HG02759 (cell line): ENCODE data around the gene PRKCE.

Source experiments
- ATAC-seq: cut with Tn5 transposase; IDR thresholded peaks from one replicate; pipeline ENCODE4 v1.9.1; 2021; ENCODE audit warnings: mild to moderate bottlenecking, moderate library complexity; ENCODE audit not compliant: unreplicated experiment

Gene PRKCE

DNA sequence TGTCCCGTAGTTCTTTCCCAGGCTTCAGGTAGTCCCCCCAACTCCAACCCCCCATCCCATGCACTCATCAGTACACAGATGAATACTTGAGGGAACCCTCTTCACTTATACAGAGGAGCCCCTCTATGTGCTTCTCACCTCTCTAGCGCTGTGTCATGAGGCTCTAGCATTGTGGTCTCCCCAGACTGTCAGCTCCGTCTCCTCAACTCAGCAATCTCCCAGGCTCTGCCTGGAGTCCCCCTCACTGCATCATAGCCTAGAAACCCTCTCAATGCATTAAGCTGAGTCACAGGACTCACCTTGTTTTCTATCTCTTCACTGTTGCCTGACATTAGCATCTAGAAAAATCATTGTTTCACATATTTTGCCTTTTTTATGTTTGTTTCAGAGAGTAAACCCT, 20.2 kb upstream of the PRKCE start:
- no peak for ATAC-seq

DNA sequence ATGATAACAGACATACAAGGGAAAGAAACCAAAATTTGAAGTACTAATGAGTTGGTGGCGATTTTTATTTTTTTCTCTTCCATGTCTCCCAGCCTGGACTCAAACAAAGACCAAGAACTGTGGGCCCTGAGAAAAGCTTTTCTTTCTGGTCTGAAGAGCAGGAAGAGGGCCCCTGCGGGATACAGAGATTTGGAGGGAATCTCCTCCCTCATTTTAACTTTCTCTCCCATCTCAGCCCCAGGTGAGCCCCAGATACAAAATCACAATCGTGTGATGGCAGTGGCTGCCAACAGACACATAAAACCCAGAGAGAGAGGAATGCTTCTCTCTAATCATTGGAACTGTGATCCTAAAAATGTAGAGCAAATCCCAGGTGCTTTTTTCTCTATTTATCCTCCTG, 19.5 kb upstream of the PRKCE start:
- ATAC-seq = no peak

DNA sequence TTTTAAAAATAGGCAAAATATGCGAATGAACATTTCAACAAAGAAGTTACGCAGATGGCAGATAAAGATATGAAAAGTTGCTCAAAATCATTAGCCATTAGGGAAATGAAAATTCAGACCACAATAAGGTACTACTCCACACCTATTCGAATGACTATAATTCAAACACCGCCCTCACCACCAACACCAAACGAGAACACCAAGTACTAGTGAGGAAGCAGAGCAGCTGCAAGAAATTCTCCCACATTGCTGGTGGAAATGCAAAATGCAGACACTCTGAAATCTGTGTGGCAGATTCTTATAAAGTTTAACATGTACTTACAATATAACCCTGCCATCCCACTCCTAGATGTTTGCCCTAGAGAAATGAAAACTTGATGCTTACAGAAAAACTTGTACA, 17.3 kb upstream of the PRKCE start:
- ATAC-seq = no peak

DNA sequence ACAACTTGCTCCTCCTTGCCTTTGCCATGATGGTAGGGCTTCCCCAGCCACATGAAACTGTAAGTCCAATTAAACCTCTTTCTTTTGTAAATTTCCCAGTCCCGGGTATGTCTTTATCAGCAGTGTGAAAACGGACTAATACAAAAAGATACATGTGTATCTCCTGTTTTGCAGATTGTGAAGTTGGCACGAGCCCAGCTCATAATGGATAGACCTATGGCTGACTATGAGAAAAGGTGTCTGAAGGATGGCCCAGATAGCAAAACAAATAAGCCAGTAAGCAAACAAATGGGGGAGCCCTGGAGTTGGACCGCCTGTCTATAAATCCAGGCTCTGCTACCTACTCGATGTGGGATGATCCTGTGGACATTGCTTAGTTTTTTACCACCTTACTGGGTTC, 15.5 kb upstream of the PRKCE start:
- no peak for ATAC-seq

DNA sequence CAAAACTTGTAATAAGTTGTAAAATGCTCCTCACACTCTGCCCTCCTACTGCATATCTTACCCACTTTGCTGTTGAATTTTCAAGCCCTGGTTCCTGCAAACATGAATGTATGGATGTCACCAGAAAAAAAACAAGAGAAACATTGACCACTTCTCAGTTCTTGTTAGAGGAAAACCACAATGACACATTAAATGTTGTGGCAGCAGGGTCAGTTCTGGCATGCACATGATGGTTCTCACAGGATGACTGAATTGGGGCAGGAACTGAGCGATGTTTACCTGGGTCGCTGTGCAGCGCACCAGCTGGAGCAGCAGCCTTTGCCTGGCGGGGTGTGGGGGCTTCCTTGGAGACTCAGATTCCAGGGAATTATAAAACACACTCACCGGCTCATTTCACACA, 14.0 kb upstream of the PRKCE start:
- ATAC-seq = peak; percentile 81

DNA sequence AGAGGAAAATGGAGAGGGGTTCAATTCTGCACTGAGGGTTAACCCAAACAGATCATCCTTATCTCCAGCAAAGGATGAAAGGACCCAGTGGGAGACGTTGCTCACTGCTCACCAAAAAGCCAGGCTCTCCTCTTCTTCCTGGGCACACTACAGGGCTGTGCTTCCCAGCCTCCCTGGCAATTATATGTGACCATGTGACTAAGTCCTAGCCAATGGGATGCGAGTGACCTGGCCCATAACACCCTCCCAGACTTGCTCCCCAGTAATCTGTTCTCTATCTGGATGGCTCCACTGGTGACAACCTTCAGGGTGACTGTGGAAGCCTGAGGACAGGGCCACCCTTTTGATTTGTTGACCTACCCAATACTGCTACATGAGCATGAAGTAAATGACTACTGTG, 10.9 kb upstream of the PRKCE start:
- ATAC-seq = no peak

DNA sequence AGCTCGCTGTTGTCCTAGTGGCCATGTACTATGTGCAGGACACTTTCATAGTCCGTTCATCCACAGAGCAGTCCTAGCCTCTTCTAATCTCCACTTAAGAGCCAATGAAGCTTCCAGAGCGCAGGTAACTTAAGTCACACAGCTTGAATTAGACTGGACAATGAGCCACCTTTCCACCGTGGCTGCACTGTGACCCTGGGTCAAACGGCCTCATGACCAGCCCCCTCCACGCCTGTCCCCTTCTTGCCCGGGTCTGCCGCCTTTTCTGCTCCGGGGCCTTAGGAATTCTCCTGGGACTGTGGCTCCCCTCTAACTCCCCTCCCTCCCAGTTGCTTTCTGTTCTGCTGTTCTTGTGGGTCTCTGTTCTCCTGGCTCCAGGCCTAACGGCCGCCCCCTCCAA, 8.4 kb upstream of the PRKCE start:
- ATAC-seq = no peak

DNA sequence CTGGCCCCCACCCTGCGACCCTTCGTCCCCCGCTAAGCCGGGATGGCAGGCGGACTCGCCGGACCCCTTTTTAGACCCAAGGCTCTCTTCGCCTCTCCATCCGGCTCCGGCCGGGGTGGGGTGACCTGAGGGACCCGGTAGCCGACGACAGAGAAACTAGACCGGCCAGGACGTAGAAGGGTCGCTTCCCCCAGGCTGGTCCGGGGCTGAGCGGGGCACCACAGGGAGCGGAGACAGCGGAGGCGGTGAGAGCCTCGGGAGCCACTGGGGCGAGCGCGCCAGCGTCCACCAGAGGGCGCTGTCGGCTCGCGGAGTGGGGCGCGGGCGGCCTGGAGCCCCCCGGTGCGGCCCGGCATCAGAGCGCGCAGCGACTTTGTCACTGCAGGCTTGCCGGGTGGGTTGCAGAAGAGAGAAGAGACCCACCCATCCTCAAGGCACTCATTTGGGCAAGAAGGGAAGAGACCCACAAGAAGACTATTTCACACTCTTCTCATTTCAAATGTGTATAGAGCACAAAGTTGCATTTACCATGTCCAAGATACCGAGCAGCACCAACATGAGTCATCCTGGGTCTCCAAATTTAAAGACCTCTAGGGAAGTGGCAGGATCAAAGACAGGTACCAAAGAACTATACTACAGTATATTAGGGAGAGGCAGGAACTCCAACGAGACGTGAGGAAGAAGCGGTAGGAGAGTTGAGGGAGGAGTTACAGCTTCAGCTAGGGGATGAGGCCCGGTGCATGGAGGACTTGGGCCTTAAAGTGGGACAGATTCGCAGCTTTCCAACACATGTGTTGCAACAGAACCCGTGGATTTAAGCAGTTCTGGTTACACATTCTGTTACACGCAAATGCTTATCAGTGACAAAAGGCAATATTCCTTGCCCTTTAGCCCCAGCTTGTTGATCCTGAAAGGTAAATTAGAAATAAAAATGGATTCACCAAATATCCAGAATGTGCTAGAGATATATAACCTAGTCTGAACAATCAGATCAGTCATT, 7.6 kb upstream of the PRKCE start:
- ATAC-seq = peak; percentile 94

DNA sequence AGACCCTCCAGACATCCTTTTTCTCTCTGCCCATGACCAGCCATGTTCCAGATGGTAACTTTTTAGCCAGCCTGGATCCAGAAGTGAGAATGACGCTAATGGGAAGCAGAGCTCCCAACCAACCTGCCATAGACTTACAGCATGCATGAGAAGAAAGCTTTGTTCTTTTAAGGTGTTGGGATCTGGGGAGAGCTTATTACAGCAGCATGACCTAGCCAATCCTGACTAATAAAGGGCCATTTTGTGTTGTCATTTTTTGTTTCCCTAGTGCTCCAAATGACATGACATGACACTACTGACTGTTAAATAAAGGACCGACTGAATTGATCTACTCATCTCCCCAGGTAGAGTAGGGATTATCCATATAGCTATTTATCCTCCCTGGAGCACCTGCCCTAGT, 5.2 kb upstream of the PRKCE start:
- no peak for ATAC-seq

DNA sequence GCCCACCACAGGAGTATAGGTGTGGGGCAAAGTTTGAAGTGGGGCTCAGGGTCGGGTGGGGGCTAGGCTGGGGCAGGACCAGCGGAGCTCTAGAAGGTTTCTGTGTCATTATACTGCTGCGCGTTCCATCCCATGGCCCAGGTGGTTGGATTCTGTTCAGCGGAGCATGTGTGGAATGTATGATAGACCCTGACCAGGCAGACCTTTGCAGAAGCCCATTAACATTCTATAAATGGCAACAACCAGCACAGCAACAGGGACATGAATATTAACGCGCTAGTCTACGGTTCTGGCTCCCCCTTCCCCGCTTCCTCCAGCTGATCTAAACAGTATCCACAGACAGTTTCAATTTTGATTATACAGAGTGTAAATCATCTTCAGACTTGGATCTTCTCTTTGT, 4.1 kb upstream of the PRKCE start:
- no peak for ATAC-seq

DNA sequence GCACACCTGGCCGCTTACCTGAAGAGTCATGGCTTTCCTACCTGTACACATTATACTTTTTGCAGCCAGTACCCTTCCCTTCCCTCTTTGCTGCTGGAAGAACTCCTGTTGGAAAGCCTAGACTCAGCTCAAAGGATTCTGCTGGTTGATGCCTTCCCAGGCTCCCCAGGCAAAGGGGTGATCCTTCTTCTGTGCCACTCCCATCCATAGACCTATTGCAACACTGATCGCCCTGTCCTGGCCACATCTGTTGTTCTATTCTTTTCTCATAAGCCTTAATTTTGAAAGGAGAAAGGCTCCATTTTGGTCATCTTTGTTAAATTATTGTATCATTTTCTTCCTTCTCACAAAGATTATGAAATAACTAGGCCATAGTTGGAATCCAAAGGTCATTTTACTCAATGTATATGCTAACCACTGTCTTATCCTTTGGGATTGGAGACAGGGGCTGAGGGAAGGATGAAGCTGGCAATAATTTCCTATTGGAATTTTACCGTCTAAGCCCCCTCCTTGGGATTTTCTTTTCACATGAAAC, 3.4 kb upstream of the PRKCE start:
- ATAC-seq = no peak

DNA sequence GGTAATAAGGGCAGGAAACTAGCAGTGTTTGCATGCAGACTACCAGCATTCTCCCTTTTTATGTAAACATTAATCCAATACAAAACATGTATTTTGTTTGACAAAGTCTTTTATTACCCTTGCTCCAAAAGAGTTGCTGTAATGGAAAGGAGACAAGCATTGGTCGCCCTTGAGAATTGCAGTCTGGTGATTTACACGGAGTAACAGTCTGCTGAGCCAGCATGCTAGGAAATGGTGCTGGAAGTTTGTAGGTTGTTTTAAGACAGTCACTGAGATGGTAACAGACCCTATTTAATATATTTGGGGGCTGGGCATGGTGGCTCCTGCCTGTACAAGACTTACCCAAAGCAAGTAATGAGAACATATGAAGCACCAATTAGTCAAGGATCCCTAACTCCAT, 2.8 kb upstream of the PRKCE start:
- no peak for ATAC-seq

DNA sequence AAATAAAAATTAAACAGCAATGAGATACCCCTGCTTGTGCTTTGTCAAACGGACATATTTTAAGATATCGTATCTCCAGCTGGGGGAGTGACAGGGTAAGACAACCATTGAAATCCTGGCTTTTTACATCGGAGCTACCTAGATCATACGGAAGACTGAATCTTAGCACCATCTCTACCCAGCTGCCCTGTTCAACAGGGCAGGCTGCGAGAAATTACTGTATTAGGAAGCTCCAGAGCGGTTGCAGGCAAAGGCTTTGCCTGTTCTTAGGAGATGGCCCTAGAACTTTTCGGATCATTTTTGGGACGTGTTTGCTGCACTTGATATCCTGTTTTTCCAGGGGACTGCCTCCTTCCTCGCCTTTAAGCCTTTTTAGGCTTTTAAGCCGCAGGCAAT, 2.0 kb upstream of the PRKCE start:
- ATAC-seq = no peak

DNA sequence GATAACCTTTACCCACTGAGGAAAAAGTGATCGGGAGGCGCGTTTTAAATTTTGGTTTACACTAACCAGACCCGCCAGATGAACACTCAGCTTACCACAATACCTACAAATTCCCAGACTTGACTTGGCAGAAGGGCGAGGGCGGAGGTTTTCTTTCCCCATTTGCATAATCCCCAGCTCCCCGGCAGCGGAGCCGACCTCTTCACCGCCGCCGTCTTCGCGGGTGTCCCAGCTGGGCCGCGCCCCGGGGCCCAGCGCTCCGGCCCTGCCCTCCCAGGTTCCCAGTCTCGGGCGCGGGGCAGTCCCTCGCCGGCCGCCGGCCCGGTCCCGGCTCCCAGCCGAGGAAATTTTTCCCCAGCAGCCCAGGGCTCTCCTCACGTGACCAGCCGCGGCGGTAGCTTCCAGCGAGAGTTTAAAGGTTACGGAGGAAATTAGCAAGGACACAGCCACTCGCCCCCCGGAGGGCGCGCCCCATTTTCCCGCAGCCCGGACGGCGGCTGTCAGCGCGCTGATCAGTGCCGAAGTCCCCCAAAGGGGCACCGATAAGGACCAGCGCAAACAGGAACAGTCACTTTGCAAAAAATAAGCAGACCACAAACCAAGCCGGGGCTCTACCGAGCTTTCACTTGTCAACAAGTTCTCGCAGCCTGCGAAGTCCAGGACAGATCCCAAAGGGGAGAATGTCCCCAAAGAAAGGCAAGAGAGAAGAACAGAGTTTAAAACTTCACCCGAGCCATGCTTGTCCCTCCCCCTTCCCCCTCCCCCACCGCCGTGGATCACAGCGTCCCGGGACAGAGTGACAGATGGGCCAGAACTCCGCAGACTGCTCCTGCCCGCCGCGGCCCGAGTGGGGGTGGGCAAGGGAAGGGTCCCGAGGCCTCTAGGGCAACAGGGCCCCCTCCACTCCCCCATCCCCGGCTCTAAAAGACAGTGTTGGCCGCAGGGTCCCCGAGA, 1.3 kb upstream of the PRKCE start:
- ATAC-seq = peak; percentile 31

DNA sequence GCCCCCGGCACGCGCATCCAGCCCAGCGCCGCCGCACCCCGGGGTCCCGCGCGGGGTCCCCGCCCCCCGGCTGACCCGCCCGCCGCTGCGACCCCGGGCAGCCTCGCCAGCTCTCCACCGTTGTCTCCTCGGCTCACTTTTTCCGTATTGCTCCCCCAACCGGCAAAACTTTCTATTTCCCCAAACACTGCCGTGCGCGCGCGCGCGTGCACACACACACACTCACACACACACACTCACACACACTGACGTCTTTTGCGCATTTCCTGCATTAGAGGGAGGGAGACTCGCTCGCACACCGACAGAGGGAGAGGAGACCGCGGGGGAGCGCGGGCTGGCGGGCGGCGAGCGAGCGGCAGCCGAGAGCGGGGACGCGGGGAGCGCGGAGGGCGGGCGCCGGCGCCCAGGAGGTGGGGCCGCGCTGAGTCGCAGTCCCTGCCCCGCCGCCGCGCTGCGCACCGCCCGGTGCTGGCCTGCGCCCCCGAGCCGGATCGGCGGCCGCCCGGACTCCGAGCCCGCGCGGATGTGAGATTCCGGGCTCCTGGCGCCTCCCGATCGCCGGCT, 542 bp upstream of the PRKCE start:
- peak; percentile 76 for ATAC-seq

DNA sequence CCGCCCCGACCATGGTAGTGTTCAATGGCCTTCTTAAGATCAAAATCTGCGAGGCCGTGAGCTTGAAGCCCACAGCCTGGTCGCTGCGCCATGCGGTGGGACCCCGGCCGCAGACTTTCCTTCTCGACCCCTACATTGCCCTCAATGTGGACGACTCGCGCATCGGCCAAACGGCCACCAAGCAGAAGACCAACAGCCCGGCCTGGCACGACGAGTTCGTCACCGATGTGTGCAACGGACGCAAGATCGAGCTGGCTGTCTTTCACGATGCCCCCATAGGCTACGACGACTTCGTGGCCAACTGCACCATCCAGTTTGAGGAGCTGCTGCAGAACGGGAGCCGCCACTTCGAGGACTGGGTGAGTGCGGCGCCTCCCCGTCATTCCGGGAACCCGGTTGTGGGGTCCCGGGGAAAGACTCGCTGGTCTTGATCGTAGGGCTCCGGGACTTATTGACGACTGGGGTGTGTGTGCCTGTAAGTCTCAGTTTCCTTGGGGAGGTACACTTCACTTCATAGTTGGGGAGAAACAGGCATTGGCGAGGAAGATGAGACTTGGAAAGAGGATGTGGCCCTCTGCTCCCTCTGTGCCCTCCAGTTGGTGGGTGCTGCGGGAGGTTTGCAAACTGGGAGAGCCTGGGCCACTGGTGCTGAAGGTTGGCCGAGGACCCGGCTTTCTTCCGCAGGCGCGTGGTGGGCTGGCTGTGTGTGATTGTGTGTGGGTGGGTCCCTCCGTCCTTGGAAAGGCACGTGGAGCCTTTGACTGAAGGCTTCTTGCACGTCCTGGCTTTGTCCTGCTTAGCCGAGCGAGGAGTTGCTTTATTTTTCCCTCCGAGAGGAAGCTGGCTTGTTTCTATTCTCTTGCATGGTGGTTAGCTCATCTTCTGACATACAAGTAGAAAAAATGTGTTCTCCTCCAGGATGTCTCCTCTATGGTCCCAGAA, 886 bp downstream of the PRKCE start:
- no peak for ATAC-seq

DNA sequence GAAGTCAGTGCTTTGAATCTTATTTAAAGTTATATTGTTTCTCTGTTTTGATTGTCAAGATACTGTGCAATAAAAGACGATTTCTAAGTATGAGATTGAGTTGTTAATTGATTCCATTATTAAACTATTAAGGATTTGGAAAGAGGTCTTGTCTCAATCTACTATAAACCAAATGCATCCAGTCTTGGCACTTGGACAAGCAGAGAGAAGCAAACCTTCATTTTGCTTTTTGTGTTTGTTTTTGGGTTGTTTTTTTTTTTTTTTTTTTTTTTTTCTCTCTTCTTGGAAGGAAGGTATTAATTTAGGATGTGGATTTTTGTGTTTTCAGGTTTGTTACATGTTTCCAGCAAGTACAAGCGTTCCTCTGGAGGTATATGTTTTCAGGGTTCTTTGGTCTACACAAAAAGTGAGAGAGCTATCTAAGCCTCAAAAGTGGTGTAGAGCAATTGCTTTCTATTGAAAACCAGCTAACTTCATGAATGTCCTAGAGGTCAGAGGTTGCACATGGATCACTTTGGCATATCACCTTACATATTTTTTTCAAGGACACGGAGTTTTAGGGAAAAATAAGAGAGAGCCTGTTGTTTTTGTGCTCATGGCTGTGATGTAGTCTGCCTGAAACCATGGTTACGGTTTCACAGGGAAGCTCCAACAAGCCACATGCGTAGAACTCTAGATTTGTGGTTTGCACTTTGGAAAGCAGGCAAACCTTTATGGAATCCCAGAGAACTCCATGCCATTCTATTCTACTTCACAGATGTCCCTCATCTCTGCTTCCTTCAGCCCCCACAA, 1.8 kb downstream of the PRKCE start:
- no peak for ATAC-seq

DNA sequence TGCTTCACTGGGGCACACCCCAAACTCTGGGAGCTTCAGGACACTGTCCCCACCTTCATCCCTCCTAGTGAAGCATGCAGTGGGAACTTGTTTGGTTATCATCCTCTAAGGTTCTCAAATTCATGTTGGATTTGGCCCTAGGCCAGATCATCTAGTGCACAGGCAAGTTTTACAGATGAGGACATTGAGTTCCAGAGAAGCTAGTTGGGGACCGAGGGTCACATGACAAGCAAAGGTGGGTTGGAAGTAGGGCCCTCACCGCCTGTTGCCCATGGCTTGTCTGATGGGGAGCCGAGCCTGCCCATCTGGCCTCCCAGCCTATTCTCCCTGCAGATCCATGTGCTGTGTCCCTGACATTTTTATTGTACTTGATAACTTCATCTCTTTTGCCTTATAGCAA, 2.8 kb downstream of the PRKCE start:
- no peak for ATAC-seq

DNA sequence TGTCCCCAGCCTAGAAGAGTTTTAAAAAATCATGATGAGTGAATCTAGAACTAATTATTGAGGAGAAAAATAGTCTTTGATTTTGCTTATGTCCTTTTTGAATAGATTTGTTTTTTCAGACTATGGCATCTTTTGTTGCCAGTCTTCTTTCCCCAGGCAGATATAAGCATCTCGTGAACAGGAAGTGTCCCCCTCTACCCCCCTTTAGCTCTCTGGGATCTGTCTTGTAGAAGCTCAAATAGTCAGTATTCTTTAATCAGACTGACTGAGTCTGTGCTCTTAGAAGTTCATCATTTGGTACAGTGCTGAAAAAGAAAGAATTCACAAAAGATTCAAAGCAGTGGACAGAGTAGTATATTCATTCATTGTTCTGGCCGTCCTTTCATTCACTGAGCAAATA, 10.4 kb downstream of the PRKCE start:
- ATAC-seq = no peak
